Measurements from ENCODE around the gene TMTC1.

The TMTC1 gene

DNA sequence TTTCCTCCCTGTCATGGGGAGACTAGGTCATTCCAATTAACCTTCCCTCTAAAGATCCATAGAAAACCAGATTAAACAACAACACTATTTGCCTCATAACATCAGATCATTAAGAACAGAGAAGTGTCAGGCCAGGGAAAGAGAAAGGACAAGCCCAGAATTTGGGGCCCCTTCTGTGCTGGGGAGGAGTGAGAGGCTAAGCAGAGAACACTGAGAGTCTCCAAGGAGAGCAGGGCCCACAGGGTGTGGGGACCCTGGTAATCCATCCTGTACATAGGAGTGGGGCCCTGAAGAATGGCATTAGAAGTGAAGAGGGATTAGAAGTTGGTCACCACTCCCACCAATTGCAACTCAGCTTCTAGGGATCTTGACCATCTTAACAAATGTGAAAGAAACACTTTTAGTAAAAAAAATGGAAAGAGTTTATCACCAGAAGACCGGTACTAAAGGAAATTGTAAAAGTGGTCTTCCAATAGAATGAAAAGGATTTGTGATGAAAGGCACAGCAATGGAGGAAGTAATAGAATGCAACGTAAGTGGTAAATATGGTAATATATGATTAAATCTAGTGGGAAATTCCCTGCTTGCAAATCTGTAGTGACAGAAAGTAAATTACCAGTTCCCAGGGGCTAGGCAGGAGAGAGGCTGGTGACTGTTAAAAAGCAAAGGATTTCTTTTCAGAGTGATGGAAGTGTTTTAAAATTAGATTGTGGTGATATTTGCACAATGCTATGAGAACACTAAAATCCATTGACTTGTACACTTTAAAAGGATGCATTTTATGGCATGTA, 14.0 kb upstream of the TMTC1 start:
- Histone ChIP-seq H3K27ac (ENCODE audit: low read depth, low read length) (no peak overlapping the region), H3K27me3 (ENCODE audit: control insufficient read depth in 1 of 2, insufficient read depth in 2 of 2, low read length in 2 of 2) (no peaks in the 10 kb centered on the region), H3K4me1 (ENCODE audit: control insufficient read depth in 1 of 2, insufficient read depth in 2 of 2, low read length in 2 of 2) (no peaks in the 10 kb centered on the region), H3K9me3 (ENCODE audit: control insufficient read depth in 1 of 2, low read length in 2 of 2) (peaks cover 13% of the 10 kb centered on the region in 2 donors), H3K9ac (ENCODE audit: low read depth in 1 of 2, low read length in 2 of 2) (no peak overlapping the region), H3K4me3 (ENCODE audit: low read depth in 1 of 2, low read length in 2 of 2) (no peak overlapping the region), H3K36me3 (ENCODE audit: control insufficient read depth in 1 of 2, insufficient read depth in 2 of 2, low read length in 2 of 2) (no peaks in the 10 kb centered on the region)

DNA sequence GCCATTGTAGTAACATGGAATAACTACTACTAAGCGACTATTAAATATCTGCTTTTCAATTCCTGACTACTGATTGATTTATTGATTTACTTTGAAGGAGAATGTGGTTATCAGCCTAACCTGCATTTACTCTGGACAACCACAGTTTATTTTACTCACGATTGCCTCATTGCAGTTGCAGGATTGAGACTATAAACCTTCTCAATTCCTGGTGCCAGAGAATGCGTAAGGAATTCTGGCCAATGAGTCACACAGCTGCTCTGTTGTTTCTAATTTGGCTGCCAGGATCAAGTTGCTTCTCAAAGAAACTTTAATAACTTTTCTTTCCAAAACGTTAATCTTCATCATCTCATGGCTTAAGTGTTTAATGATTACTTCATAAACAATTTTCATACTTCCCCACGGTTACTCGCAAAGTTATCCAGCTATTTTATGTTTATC, 13.1 kb upstream of the TMTC1 start:
- H3K9me3 ChIP-seq (ENCODE audit: control insufficient read depth in 1 of 2, low read length in 2 of 2): peaks cover 22% of the 10 kb centered on the region in 2 donors
- H3K9ac ChIP-seq (ENCODE audit: low read depth in 1 of 2, low read length in 2 of 2): no peak overlapping the region
- no peaks in the 10 kb centered on the region for H3K36me3 ChIP-seq (ENCODE audit: control insufficient read depth in 1 of 2, insufficient read depth in 2 of 2, low read length in 2 of 2)
- H3K27me3 ChIP-seq (ENCODE audit: control insufficient read depth in 1 of 2, insufficient read depth in 2 of 2, low read length in 2 of 2): no peaks in the 10 kb centered on the region
- no peak overlapping the region for H3K4me3 ChIP-seq (ENCODE audit: low read depth in 1 of 2, low read length in 2 of 2)
- H3K27ac ChIP-seq (ENCODE audit: low read depth, low read length): no peak overlapping the region
- no peaks in the 10 kb centered on the region for H3K4me1 ChIP-seq (ENCODE audit: control insufficient read depth in 1 of 2, insufficient read depth in 2 of 2, low read length in 2 of 2)

GRCh38 chr12:29795715-29796114, 12.0 kb upstream of the TMTC1 start:
- H3K27me3 ChIP-seq (ENCODE audit: control insufficient read depth in 1 of 2, insufficient read depth in 2 of 2, low read length in 2 of 2): no peaks in the 10 kb centered on the region
- H3K4me1 ChIP-seq (ENCODE audit: control insufficient read depth in 1 of 2, insufficient read depth in 2 of 2, low read length in 2 of 2): no peaks in the 10 kb centered on the region
- H3K4me3 ChIP-seq (ENCODE audit: low read depth in 1 of 2, low read length in 2 of 2): no peak overlapping the region
- peaks cover 33 to 34% of the 10 kb centered on the region in 2 donors for H3K9me3 ChIP-seq (ENCODE audit: control insufficient read depth in 1 of 2, low read length in 2 of 2)
- no peaks in the 10 kb centered on the region for H3K36me3 ChIP-seq (ENCODE audit: control insufficient read depth in 1 of 2, insufficient read depth in 2 of 2, low read length in 2 of 2)
- no peak overlapping the region for H3K9ac ChIP-seq (ENCODE audit: low read depth in 1 of 2, low read length in 2 of 2)
- no peak overlapping the region for H3K27ac ChIP-seq (ENCODE audit: low read depth, low read length)

DNA sequence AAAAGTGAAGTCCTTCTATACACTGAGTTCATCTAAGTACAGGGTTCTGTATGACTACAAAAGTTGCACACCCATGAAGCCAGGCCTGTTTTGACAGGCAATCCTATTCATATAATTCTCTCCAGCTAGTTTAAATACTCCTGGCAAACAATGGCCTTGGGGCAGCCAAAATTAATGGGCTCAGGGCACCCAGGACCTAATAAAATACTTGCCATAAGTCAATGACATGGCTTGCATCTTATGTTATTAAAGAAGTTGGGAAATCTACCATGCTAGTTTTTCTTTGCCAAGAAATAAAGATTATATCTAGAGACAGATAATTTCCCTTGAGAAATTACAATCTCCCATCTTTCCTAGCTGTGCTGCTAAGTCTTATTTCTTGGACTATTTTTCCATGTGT, 11.1 kb upstream of the TMTC1 start:
- no peaks in the 10 kb centered on the region for H3K4me1 ChIP-seq (ENCODE audit: control insufficient read depth in 1 of 2, insufficient read depth in 2 of 2, low read length in 2 of 2)
- H3K9me3 ChIP-seq (ENCODE audit: control insufficient read depth in 1 of 2, low read length in 2 of 2): peaks cover 34% of the 10 kb centered on the region in 2 donors

GRCh38 chr12:29792853-29793252, 9.1 kb upstream of the TMTC1 start:
- Histone ChIP-seq H3K9me3 (ENCODE audit: control insufficient read depth in 1 of 2, low read length in 2 of 2) (peaks cover 34% of the 10 kb centered on the region in 2 donors), H3K4me1 (ENCODE audit: control insufficient read depth in 1 of 2, insufficient read depth in 2 of 2, low read length in 2 of 2) (no peaks in the 10 kb centered on the region), H3K27me3 (ENCODE audit: control insufficient read depth in 1 of 2, insufficient read depth in 2 of 2, low read length in 2 of 2) (no peaks in the 10 kb centered on the region), H3K9ac (ENCODE audit: low read depth in 1 of 2, low read length in 2 of 2) (no peak overlapping the region), H3K4me3 (ENCODE audit: low read depth in 1 of 2, low read length in 2 of 2) (peak overlapping the region in 1 of 2 donors; percentile 13), H3K36me3 (ENCODE audit: control insufficient read depth in 1 of 2, insufficient read depth in 2 of 2, low read length in 2 of 2) (no peaks in the 10 kb centered on the region), H3K27ac (ENCODE audit: low read depth, low read length) (no peak overlapping the region)

More for the DNA sequence above, 11.1 kb upstream of the TMTC1 start:
- H3K36me3 ChIP-seq (ENCODE audit: control insufficient read depth in 1 of 2, insufficient read depth in 2 of 2, low read length in 2 of 2): no peaks in the 10 kb centered on the region
- no peaks in the 10 kb centered on the region for H3K27me3 ChIP-seq (ENCODE audit: control insufficient read depth in 1 of 2, insufficient read depth in 2 of 2, low read length in 2 of 2)
- H3K27ac ChIP-seq (ENCODE audit: low read depth, low read length): no peak overlapping the region
- H3K4me3 ChIP-seq (ENCODE audit: low read depth in 1 of 2, low read length in 2 of 2): no peak overlapping the region
- no peak overlapping the region for H3K9ac ChIP-seq (ENCODE audit: low read depth in 1 of 2, low read length in 2 of 2)

DNA sequence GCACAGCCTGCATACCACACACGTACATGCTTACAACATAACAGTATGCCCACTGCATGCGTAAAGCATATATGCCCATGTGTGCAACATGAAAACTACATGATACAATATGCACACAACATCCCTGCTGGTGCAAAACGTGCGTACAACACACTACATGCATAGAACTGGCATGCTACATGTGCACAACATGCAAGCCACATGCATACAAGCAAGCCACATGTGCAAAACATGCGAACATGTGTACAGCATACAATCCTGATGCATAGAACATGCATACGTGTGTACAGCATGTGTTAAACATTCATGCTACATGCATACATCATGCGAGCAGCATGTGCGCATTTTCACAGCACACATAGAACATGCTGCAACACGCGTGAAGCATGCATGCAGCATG, 8.4 kb upstream of the TMTC1 start:
- H3K4me3 ChIP-seq (ENCODE audit: low read depth in 1 of 2, low read length in 2 of 2): no peak overlapping the region

GRCh38 chr12:29782871-29783772, 620 bp downstream of the TMTC1 start:
- peaks cover 18 to 29% of the 10 kb centered on the region in 2 donors for H3K27me3 ChIP-seq (ENCODE audit: control insufficient read depth in 1 of 2, insufficient read depth in 2 of 2, low read length in 2 of 2)
- H3K36me3 ChIP-seq (ENCODE audit: control insufficient read depth in 1 of 2, insufficient read depth in 2 of 2, low read length in 2 of 2): no peaks in the 10 kb centered on the region
- H3K9ac ChIP-seq (ENCODE audit: low read depth in 1 of 2, low read length in 2 of 2): peak overlapping the region in 1 of 2 donors; percentile 10
- no peaks in the 10 kb centered on the region for H3K4me1 ChIP-seq (ENCODE audit: control insufficient read depth in 1 of 2, insufficient read depth in 2 of 2, low read length in 2 of 2)
- H3K9me3 ChIP-seq (ENCODE audit: control insufficient read depth in 1 of 2, low read length in 2 of 2): no peaks in the 10 kb centered on the region
- H3K4me3 ChIP-seq (ENCODE audit: low read depth in 1 of 2, low read length in 2 of 2): peak overlapping the region; percentile 60 to 65
- H3K27ac ChIP-seq (ENCODE audit: low read depth, low read length): peak overlapping the region; percentile 20

More for the DNA sequence above, 8.4 kb upstream of the TMTC1 start:
- no peak overlapping the region for H3K27ac ChIP-seq (ENCODE audit: low read depth, low read length)
- H3K27me3 ChIP-seq (ENCODE audit: control insufficient read depth in 1 of 2, insufficient read depth in 2 of 2, low read length in 2 of 2): no peaks in the 10 kb centered on the region
- no peaks in the 10 kb centered on the region for H3K36me3 ChIP-seq (ENCODE audit: control insufficient read depth in 1 of 2, insufficient read depth in 2 of 2, low read length in 2 of 2)
- H3K9ac ChIP-seq (ENCODE audit: low read depth in 1 of 2, low read length in 2 of 2): no peak overlapping the region
- peaks cover 34% of the 10 kb centered on the region in 2 donors for H3K9me3 ChIP-seq (ENCODE audit: control insufficient read depth in 1 of 2, low read length in 2 of 2)
- no peaks in the 10 kb centered on the region for H3K4me1 ChIP-seq (ENCODE audit: control insufficient read depth in 1 of 2, insufficient read depth in 2 of 2, low read length in 2 of 2)

- peaks cover 18 to 29% of the 10 kb centered on the region in 2 donors for H3K27me3 ChIP-seq (ENCODE audit: control insufficient read depth in 1 of 2, insufficient read depth in 2 of 2, low read length in 2 of 2)
- H3K27ac ChIP-seq (ENCODE audit: low read depth, low read length): no peak overlapping the region
- H3K36me3 ChIP-seq (ENCODE audit: control insufficient read depth in 1 of 2, insufficient read depth in 2 of 2, low read length in 2 of 2): no peaks in the 10 kb centered on the region
- no peak overlapping the region for H3K9ac ChIP-seq (ENCODE audit: low read depth in 1 of 2, low read length in 2 of 2)
- H3K4me1 ChIP-seq (ENCODE audit: control insufficient read depth in 1 of 2, insufficient read depth in 2 of 2, low read length in 2 of 2): no peaks in the 10 kb centered on the region
- H3K4me3 ChIP-seq (ENCODE audit: low read depth in 1 of 2, low read length in 2 of 2): peak overlapping the region; percentile 60 to 65
- no peaks in the 10 kb centered on the region for H3K9me3 ChIP-seq (ENCODE audit: control insufficient read depth in 1 of 2, low read length in 2 of 2)
Measured at GRCh38 chr12:29782285-29782870, 1.4 kb downstream of the TMTC1 start.

DNA sequence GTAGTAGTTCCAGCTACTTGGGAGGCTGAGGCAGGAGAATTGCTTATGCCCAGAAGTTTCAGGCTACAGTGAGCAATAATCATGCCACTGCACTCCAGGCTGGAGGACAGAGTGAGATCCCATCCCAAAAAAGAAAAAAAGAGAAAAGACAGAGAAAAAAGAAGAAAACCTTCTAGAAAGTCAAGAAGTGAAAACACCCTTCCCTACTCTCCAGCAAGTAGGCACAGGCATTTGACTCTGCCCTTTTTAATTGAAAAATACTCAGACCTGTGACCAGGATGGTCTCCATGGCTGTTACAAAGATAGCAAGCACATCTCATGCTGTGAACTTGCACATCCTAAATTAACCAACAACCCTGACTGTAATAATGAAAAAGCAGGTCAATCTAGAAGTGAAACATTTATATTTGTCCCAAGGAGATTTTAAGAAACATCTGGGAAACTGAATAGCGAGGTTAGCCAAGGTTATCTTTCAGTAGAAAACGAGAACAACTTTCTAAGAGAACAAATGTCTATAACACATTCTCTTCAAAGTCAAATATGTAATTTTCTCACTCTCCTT, 2.0 kb downstream of the TMTC1 start:
- Histone ChIP-seq H3K4me1 (ENCODE audit: control insufficient read depth in 1 of 2, insufficient read depth in 2 of 2, low read length in 2 of 2) (no peaks in the 10 kb centered on the region), H3K27ac (ENCODE audit: low read depth, low read length) (no peak overlapping the region), H3K4me3 (ENCODE audit: low read depth in 1 of 2, low read length in 2 of 2) (peak overlapping the region; percentile 11 to 60), H3K9me3 (ENCODE audit: control insufficient read depth in 1 of 2, low read length in 2 of 2) (no peaks in the 10 kb centered on the region), H3K9ac (ENCODE audit: low read depth in 1 of 2, low read length in 2 of 2) (no peak overlapping the region), H3K36me3 (ENCODE audit: control insufficient read depth in 1 of 2, insufficient read depth in 2 of 2, low read length in 2 of 2) (no peaks in the 10 kb centered on the region), H3K27me3 (ENCODE audit: control insufficient read depth in 1 of 2, insufficient read depth in 2 of 2, low read length in 2 of 2) (peaks cover 18 to 29% of the 10 kb centered on the region in 2 donors)

Measured in duodenal mucosa (tissue), 2 donors.